HepG2 (cell line): Measurements from ENCODE around the gene PTPN13.

Experiments
- CTCF ChIP-seq: sonication (generic); formaldehyde crosslinking; IDR thresholded peaks from 2 replicates; pipeline ENCODE4 v1.5.0; 2020; ENCODE audit warnings: mild to moderate bottlenecking, missing genetic modification reagents, moderate library complexity
- NFRKB ChIP-seq: fragments of 450-650 bp; IDR thresholded peaks from 2 replicates; pipeline ENCODE4 v1.6.1; 2017

DNA sequence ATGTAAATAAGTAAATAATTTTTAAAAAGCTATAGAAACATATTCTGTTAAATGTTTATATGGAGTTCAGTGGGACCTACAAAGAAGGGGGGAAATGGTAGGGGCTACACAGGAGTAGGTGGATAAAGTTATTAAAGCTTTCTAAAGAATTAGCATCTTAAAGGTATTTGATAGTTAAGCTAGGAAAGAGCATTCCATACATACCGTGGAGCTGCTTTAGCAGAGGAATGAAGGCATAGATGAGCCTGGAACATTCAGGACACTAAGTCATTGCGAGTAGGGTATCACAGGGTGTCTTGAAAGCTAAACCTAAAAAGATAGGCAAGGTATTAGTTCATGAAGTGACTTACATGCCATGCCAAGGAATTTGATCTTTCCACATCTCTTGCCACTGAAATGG, 194.7 kb downstream of the PTPN13 start:
- no peak for TF ChIP-seq CTCF (CRISPR knock-in tag)
- no peak for TF ChIP-seq NFRKB
